ENCODE results near the gene AMBP. TPM values are rescaled to one million over a fixed set of nuclear protein-coding genes. Genes with fewer than 3 reads are reported as not detected.

Gene AMBP
- total and polyA plus RNA-seq, 12 donors = 0.01 TPM; not detected in 11

DNA sequence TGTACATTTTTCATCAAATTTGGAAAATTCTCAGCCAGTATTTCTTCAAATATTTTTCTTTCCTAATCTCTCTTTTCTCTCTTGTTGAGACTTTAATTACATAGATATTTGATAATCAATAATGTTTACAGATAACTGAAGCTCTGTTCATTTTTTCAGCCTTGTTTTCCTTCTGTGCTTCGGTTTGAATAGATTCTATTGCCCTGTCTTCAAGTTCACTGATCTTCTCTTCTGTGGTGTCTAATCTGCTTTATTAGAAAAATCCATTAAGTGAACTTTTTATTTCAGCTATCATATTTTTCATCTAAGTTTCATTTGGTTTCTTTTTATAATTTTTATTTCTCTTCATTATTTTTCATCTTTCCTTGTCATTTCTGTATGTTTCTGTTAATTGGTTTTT is 54.1 kb downstream of the AMBP start:
- DNase-seq = no peak
- peaks cover 0 to 45% (median 0%) of the 10 kb centered on the region in 9 donors for H3K36me3 ChIP-seq
- TF ChIP-seq, protein P1, sequence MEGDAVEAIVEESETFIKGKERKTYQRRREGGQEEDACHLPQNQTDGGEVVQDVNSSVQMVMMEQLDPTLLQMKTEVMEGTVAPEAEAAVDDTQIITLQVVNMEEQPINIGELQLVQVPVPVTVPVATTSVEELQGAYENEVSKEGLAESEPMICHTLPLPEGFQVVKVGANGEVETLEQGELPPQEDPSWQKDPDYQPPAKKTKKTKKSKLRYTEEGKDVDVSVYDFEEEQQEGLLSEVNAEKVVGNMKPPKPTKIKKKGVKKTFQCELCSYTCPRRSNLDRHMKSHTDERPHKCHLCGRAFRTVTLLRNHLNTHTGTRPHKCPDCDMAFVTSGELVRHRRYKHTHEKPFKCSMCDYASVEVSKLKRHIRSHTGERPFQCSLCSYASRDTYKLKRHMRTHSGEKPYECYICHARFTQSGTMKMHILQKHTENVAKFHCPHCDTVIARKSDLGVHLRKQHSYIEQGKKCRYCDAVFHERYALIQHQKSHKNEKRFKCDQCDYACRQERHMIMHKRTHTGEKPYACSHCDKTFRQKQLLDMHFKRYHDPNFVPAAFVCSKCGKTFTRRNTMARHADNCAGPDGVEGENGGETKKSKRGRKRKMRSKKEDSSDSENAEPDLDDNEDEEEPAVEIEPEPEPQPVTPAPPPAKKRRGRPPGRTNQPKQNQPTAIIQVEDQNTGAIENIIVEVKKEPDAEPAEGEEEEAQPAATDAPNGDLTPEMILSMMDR (IDR thresholded peaks at IDR 0.05) = no peak
- ATAC-seq = no peak
- intact Hi-C loops (cut with DNase I) = loop anchor here in 2 of 10 donors (10.0 kb wide), 2 partner anchors 59 to 289 kb away; no protein-coding TSS in a partner anchor
- H3K4me1 ChIP-seq = no peaks in the 10 kb centered on the region
- H3K4me3 ChIP-seq = no peak overlapping the region
- no peak overlapping the region for H3K27ac ChIP-seq
- peaks cover 0 to 53% (median 26%) of the 10 kb centered on the region in 11 donors for H3K9me3 ChIP-seq
- 95 to 99% methylated on average over 1 of the region's 1 CpG for WGBS, 2 donors
- H3K27me3 ChIP-seq = no peaks in the 10 kb centered on the region

DNA sequence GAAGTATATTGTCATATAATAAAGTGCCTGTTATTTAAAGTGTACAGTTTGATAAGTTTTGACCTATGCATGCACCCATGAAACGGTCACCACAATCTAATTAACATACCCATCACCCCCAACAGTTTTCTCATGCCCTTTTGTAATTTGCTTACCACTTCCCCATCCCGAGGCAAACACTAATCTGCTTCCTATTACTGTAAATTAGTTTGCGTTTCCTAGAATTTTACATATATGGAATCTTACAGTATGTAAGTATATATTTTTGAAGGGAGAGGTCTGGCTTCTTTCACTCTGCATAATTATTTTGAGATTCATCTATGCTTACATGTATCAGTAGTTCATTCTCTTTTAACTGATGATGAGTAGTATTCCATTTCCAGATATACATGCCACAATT is 56.5 kb downstream of the AMBP start:
- no peak overlapping the region for H3K27ac ChIP-seq
- no peaks in the 10 kb centered on the region for H3K4me1 ChIP-seq
- intact Hi-C loops (cut with DNase I) = loop anchor here in 2 of 10 donors (10.0 kb wide), 2 partner anchors 57 to 287 kb away; no protein-coding TSS in a partner anchor
- ATAC-seq (no peak), DNase-seq (no peak)
- H3K9me3 ChIP-seq = peaks cover 0 to 53% (median 26%) of the 10 kb centered on the region in 11 donors
- TF ChIP-seq, protein P1 (IDR thresholded peaks at IDR 0.05) = no peak
- peaks cover 0 to 67% (median 4%) of the 10 kb centered on the region in 9 donors for H3K36me3 ChIP-seq
- H3K4me3 ChIP-seq = no peak overlapping the region
- H3K27me3 ChIP-seq = no peaks in the 10 kb centered on the region
- WGBS, 2 donors = 86 to 93% methylated on average over 3 of the region's 3 CpGs

DNA sequence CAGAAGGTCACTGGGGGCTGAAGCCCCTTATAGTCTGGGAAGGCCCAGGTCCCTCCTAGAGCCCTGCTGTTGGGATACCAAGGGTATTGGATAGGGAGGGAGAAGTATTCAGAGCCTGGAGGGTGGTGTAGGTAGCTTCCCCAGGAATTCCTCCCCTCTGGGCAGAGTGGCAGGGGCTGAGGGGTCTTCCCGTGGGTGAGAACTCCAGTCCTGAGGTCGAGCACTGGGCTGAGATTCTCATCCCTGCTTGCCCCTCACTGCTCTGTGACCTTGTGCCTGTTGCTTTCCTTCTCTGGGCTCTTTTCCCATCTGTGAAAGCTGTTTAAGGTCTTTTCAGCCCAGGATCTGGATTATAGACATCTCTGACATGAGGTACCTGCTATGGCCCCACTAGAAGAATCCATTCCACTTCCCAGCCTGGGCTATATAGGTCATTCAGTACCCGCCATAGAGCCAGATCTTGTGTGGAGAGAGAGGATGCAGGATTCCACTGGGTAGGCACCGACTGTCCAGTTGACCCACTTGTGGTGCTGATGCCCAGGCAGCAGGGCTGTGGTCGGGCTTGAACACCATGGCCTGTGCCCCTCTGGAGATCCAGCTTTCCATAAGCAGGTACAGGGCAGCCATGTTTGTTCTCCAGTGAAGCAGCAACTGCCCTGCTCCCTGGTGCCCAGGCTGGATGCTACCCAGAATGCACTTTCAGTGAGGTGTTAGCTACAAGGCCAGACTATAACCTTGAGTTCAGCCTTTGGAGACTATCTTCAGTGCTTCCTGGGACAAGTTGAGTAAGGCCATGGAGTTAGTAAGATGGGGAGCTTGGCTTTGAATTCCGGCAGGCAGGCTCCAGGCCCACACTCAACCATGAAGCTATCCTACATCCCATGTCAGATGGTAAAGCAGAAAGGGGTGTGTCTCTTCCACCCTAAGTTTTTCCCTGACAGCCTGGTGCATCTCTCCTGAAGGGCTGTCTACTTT is 60.1 kb downstream of the AMBP start:
- 88 to 97% methylated on average over 6 of the region's 6 CpGs for WGBS, 2 donors
- ATAC-seq = no peak
- H3K27ac ChIP-seq = no peak overlapping the region
- TF ChIP-seq, protein P1 (IDR thresholded peaks at IDR 0.05) = no peak
- H3K4me1 ChIP-seq = no peaks in the 10 kb centered on the region
- DNase-seq = peak in 1 of 2 donors; percentile 1
- no peak overlapping the region for H3K4me3 ChIP-seq
- peaks cover 0 to 52% (median 20%) of the 10 kb centered on the region in 11 donors for H3K9me3 ChIP-seq
- no peaks in the 10 kb centered on the region for H3K27me3 ChIP-seq
- intact Hi-C loops (cut with DNase I) = no loop called here
- H3K36me3 ChIP-seq = peaks cover 0 to 56% (median 5%) of the 10 kb centered on the region in 9 donors

DNA sequence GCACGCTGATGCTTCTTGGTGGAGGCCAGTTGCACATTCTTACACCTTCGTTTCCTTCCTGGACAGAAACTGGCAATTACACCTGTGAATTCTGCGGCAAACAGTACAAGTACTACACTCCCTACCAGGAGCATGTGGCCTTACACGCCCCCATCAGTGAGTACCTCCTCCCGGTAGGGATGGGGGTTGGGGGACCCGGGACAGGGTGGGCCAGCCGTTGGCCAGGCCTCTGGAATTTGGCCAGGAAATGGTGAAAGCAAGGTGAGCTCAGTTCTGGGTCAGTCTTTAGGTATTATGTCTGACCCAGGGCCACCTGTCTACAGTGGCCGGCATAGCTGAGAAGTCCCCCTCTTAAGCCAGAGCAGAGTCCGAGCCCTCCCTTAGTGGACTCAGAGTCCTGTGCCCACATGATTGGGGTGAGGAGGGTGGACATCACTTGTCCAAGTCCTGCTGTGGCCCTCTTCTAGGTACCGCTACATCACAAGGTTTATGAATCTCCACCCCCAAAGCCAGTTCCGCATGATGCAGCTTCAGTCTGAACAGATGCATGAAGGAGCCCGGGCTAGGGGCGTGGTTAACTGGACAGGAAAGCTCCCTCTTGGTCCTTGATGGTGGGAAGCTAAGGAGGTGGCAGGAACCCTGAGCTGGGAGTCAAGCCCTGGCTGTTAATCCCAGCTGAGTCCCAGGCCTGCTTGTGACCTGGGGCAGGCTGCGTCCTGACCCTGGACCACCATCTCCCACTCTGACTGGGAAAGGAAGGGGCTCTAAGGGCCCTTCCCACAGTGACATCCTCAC is 61.3 kb downstream of the AMBP start:
- ATAC-seq (no peak), DNase-seq (peak in 1 of 2 donors; percentile 2)
- H3K9me3 ChIP-seq = peaks cover 0 to 51% (median 8%) of the 10 kb centered on the region in 11 donors
- intact Hi-C loops (cut with DNase I) = no loop called here
- no peaks in the 10 kb centered on the region for H3K27me3 ChIP-seq
- TF ChIP-seq, protein P1 (IDR thresholded peaks at IDR 0.05) = no peak
- no peaks in the 10 kb centered on the region for H3K4me1 ChIP-seq
- 95 to 96% methylated on average over 14 of the region's 14 CpGs for WGBS, 2 donors
- H3K27ac ChIP-seq = no peak overlapping the region
- H3K4me3 ChIP-seq = no peak overlapping the region
- H3K36me3 ChIP-seq = peaks cover 0 to 57% (median 5%) of the 10 kb centered on the region in 9 donors
